Testis (tissue), 2 donors: ENCODE data around the gene UBE3C.

Source experiments
- CTCF ChIP-seq, 3 experiments: fragments of 450-650 bp in 2 of 3; fragments of 200-600 bp in 1 of 3; sonication (generic) in 1 of 3; IDR thresholded peaks; one replicate each; pipeline ENCODE4 v1.5.1; 2016 to 2019; ENCODE audit warnings: antibody characterized with exemption in 3 of 3, mild to moderate bottlenecking in 2 of 3, moderate library complexity in 1 of 3
- POLR2A ChIP-seq: fragments of 450-650 bp; IDR thresholded peaks from one replicate; pipeline ENCODE4 v1.6.1; 2017; ENCODE audit warnings: antibody characterized with exemption, mild to moderate bottlenecking, moderate library complexity

- no peak for TF ChIP-seq CTCF (IDR thresholded peaks at IDR 0.05)
- no peak for TF ChIP-seq POLR2A
These were observed 137.4 kb downstream of the UBE3C start for GRCh38 chr7:157276091-157276561.
